Vagina (tissue), 2 donors: ENCODE data around the gene KMT5C. TPM values are rescaled to one million over a fixed set of nuclear protein-coding genes. Genes with fewer than 3 reads are reported as not detected.

ENCODE experiments used
- DNase-seq, 2 donors: peaks; one replicate each; pipeline ENCODE4 v3.0.0-alpha.2; 2017; ENCODE audit errors: extremely low spot score in 2 of 2
- H3K27ac ChIP-seq: fragments of 200-600 bp; sonication (generic); one replicate; pipeline ENCODE4 v1.5.1; 2019
- H3K27me3 ChIP-seq: fragments of 200-600 bp; sonication (generic); one replicate; pipeline ENCODE4 v1.5.1; 2019
- H3K36me3 ChIP-seq, 2 donors: fragments of 200-600 bp; sonication (generic); one replicate each; pipeline ENCODE4 v1.5.1; 2017 to 2019
- H3K4me1 ChIP-seq: fragments of 200-600 bp; sonication (generic); one replicate; pipeline ENCODE4 v1.5.1; 2019
- H3K4me3 ChIP-seq, 2 donors: fragments of 200-600 bp; sonication (generic); 1 replicate in 1 of 2; 2 replicates in 1 of 2; pipeline ENCODE4 v1.5.1; 2016 to 2019
- H3K9me3 ChIP-seq: fragments of 200-600 bp; sonication (generic); one replicate; pipeline ENCODE4 v1.5.1; 2019
- POLR2A ChIP-seq, 2 donors: fragments of 450-650 bp; IDR thresholded peaks; one replicate each; pipeline ENCODE4 v1.6.1; 2017; ENCODE audit warnings: antibody characterized with exemption in 2 of 2, mild to moderate bottlenecking in 2 of 2, moderate library complexity in 2 of 2
- POLR2AphosphoS5 ChIP-seq, 2 donors: sonication (generic); formaldehyde crosslinking; IDR thresholded peaks; one replicate each; pipeline ENCODE4 v1.9.0; 2017; ENCODE audit warnings: antibody characterized with exemption in 2 of 2, mild to moderate bottlenecking in 2 of 2, low read depth in 1 of 2; ENCODE audit not compliant: insufficient read depth in 1 of 2
- intact Hi-C: fragments of 100-400 bp; cut with DNase I; formaldehyde crosslinking; loops from one replicate; pipeline ENCODE4 v1.15.1; 2023
- total RNA-seq: library from RNA; depleted of rRNA; stranded (reverse); fragments of >200 nt; gene quantifications from one replicate; pipeline ENCODE4 v1.2.3, GENCODE V29; 2016
- TF ChIP-seq, protein P1 (sequence below), 3 experiments: fragments of 450-650 bp in 2 of 3; fragments of 200-600 bp in 1 of 3; sonication (generic) in 1 of 3; IDR thresholded peaks; one replicate each; pipeline ENCODE4 v1.5.1; 2017 to 2019; ENCODE audit warnings: antibody characterized with exemption in 3 of 3, mild to moderate bottlenecking in 2 of 3, moderate library complexity in 2 of 3

KMT5C gene
- total RNA-seq, 1 donor from 2014 or later: 19.2 TPM

DNA sequence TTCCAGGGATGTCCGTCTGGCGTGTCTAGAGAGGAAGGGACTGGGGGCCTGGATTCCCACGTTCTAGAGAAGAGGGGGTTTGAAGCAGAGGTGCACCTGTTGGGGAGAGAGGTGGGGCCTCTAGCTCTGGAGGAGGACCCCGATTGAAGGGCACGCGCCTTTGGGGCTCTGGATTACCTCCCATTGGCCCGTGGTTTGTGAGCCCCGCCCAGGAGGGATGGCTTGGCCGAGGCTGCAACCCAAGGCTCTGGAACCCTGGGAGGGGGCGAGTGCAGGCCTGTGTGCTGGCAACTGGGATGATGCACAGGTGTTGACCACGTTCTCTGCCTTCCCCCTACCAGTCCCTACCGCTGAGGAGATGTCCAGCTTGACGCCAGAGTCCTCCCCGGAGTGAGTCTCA lies 34.7 kb upstream of the KMT5C start:
- Histone ChIP-seq H3K4me1 (peaks cover 6% of the 10 kb centered on the region), H3K27me3 (no peaks in the 10 kb centered on the region), H3K36me3 (no peaks in the 10 kb centered on the region), H3K4me3 (no peak overlapping the region), H3K9me3 (no peaks in the 10 kb centered on the region), H3K27ac (no peak overlapping the region)
- intact Hi-C loops: loop anchor here (10.0 kb wide), 2 partner anchors 70 to 200 kb away; partner anchors contain the start of genes IL11 and TMEM190
- no peak for DNase-seq
- TF ChIP-seq, protein P1, sequence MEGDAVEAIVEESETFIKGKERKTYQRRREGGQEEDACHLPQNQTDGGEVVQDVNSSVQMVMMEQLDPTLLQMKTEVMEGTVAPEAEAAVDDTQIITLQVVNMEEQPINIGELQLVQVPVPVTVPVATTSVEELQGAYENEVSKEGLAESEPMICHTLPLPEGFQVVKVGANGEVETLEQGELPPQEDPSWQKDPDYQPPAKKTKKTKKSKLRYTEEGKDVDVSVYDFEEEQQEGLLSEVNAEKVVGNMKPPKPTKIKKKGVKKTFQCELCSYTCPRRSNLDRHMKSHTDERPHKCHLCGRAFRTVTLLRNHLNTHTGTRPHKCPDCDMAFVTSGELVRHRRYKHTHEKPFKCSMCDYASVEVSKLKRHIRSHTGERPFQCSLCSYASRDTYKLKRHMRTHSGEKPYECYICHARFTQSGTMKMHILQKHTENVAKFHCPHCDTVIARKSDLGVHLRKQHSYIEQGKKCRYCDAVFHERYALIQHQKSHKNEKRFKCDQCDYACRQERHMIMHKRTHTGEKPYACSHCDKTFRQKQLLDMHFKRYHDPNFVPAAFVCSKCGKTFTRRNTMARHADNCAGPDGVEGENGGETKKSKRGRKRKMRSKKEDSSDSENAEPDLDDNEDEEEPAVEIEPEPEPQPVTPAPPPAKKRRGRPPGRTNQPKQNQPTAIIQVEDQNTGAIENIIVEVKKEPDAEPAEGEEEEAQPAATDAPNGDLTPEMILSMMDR (IDR thresholded peaks at IDR 0.05): no peak
- TF ChIP-seq POLR2AphosphoS5 (IDR thresholded peaks at IDR 0.05; ENCODE audit: insufficient read depth in 1 of 2, low read depth in 1 of 2) (no peak), POLR2A (IDR thresholded peaks at IDR 0.05) (no peak)

GRCh38 chr19:55305491-55305890 lies 34.2 kb upstream of the KMT5C start:
- no peak for TF ChIP-seq POLR2A (IDR thresholded peaks at IDR 0.05)
- TF ChIP-seq POLR2AphosphoS5 (IDR thresholded peaks at IDR 0.05; ENCODE audit: insufficient read depth in 1 of 2, low read depth in 1 of 2): no peak
- TF ChIP-seq, protein P1 (IDR thresholded peaks at IDR 0.05): no peak
- intact Hi-C loops: loop anchor here (10.0 kb wide), 2 partner anchors 69 to 199 kb away; partner anchors contain the start of genes IL11 and TMEM190
- peaks cover 6% of the 10 kb centered on the region for H3K4me1 ChIP-seq
- no peak overlapping the region for H3K4me3 ChIP-seq
- DNase-seq: no peak
- H3K27ac ChIP-seq: no peak overlapping the region
- no peaks in the 10 kb centered on the region for H3K36me3 ChIP-seq
- H3K9me3 ChIP-seq: no peaks in the 10 kb centered on the region
- H3K27me3 ChIP-seq: no peaks in the 10 kb centered on the region

DNA sequence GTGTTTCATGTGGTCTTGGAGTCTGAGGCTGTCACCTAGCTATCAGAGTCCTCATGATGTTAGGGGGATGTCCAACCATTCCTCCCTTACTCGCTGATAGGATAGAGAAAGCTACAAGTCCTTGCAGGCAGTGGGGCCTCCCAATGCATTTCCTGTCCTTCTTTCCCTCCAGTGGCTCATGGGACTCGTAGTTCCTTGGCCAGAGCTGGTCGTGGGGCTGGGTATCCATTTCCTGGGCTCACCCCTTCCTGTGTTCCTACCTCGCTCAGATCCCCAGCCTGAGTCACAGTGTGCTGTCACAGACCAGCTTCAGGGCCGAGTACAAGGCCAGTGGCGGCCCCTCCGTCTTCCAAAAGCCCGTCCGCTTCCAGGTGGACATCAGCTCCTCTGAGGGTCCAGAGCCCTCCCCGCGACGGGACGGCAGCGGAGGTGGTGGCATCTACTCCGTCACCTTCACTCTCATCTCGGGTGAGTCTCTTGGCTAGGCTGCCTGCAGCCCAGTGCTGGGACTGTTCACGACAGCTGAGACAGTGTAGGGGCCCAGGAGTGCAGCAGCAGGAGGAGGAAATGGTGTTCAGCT lies 33.6 kb upstream of the KMT5C start:
- H3K4me3 ChIP-seq: no peak overlapping the region
- intact Hi-C loops: loop anchor here (10.0 kb wide), 2 partner anchors 69 to 199 kb away; partner anchors contain the start of genes IL11 and TMEM190
- no peaks in the 10 kb centered on the region for H3K36me3 ChIP-seq

GRCh38 chr19:55306712-55307111 lies 33.0 kb upstream of the KMT5C start:
- intact Hi-C loops: loop anchor here (10.0 kb wide), 2 partner anchors 68 to 198 kb away; partner anchors contain the start of genes IL11 and TMEM190

More for the DNA sequence above, 33.6 kb upstream of the KMT5C start:
- TF ChIP-seq POLR2A (IDR thresholded peaks at IDR 0.05) (no peak), POLR2AphosphoS5 (IDR thresholded peaks at IDR 0.05; ENCODE audit: insufficient read depth in 1 of 2, low read depth in 1 of 2) (no peak)
- TF ChIP-seq, protein P1 (IDR thresholded peaks at IDR 0.05): no peak
- Histone ChIP-seq H3K9me3 (no peaks in the 10 kb centered on the region), H3K27ac (no peak overlapping the region), H3K27me3 (no peaks in the 10 kb centered on the region), H3K4me1 (peaks cover 6% of the 10 kb centered on the region)
- DNase-seq: no peak

More at GRCh38 chr19:55306712-55307111, 33.0 kb upstream of the KMT5C start:
- Histone ChIP-seq H3K27me3 (no peaks in the 10 kb centered on the region), H3K4me1 (peaks cover under 1% of the 10 kb centered on the region), H3K9me3 (no peaks in the 10 kb centered on the region), H3K27ac (no peak overlapping the region), H3K36me3 (no peaks in the 10 kb centered on the region), H3K4me3 (no peak overlapping the region)
- DNase-seq: no peak
- TF ChIP-seq, protein P1 (IDR thresholded peaks at IDR 0.05): no peak
- TF ChIP-seq POLR2A (IDR thresholded peaks at IDR 0.05): no peak
- no peak for TF ChIP-seq POLR2AphosphoS5 (IDR thresholded peaks at IDR 0.05; ENCODE audit: insufficient read depth in 1 of 2, low read depth in 1 of 2)
